Ishikawa (cell line): ENCODE results near the gene TTC32.

ENCODE experiments used
- CEBPB ChIP-seq: IDR thresholded peaks from 2 replicates; pipeline ENCODE4 v1.6.1; 2012
- CREB1 ChIP-seq: IDR thresholded peaks from 2 replicates; pipeline ENCODE4 v1.6.1; 2012; ENCODE audit warnings: low read depth
- EGR1 ChIP-seq: IDR thresholded peaks from 2 replicates; pipeline ENCODE4 v1.6.1; 2012
- EP300 ChIP-seq: IDR thresholded peaks from 2 replicates; pipeline ENCODE4 v1.6.1; 2012; ENCODE audit warnings: borderline replicate concordance
- FOXM1 ChIP-seq: IDR thresholded peaks from 2 replicates; pipeline ENCODE4 v1.6.1; 2012; ENCODE audit warnings: low read depth, borderline replicate concordance
- NFIC ChIP-seq: IDR thresholded peaks from 2 replicates; pipeline ENCODE4 v1.6.1; 2012
- RAD21 ChIP-seq: IDR thresholded peaks from 2 replicates; pipeline ENCODE4 v1.6.1; 2012; ENCODE audit warnings: low read depth
- TAF1 ChIP-seq: IDR thresholded peaks from 2 replicates; pipeline ENCODE4 v1.6.1; 2012; ENCODE audit warnings: low read depth, mild to moderate bottlenecking
- TCF12 ChIP-seq: IDR thresholded peaks from 2 replicates; pipeline ENCODE4 v1.6.1; 2012; ENCODE audit warnings: low read depth
- TEAD4 ChIP-seq: IDR thresholded peaks from 2 replicates; pipeline ENCODE4 v1.6.1; 2012
- YY1 ChIP-seq: IDR thresholded peaks from 2 replicates; pipeline ENCODE4 v1.6.1; 2012; ENCODE audit warnings: low read depth
- ZBTB7A ChIP-seq: IDR thresholded peaks from 2 replicates; pipeline ENCODE4 v1.6.1; 2012; ENCODE audit warnings: low read depth
- TF ChIP-seq, protein P1 (sequence below): IDR thresholded peaks from 2 replicates; pipeline ENCODE4 v1.6.1; 2012; ENCODE audit warnings: low read depth, mild to moderate bottlenecking
- TF ChIP-seq, protein P2 (sequence below): IDR thresholded peaks from 2 replicates; pipeline ENCODE4 v1.6.1; 2012
- TF ChIP-seq, protein P3 (sequence below): IDR thresholded peaks from 2 replicates; pipeline ENCODE4 v1.6.1; 2012

TTC32 gene

DNA sequence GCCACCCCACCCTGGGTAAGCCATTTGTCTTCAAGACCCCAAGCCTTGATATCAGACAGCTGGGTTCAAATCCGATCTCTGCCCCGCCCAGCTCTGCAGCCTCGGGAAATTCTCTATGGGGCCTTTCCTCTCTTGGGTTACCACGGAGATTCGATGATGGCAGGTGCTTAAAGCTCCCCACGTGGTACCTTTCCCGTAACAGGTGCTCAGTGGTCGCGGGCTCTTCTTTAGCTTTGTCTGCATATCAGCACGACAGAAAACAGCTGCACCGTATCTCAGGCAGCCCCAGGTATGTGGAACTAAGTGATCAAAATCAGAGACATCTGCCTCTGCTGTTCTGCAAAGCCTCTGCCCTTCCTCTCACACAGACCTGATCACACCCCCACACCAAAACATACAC is 37.4 kb downstream of the TTC32 start:
- no peak for TF ChIP-seq YY1
- no peak for TF ChIP-seq TCF12
- no peak for TF ChIP-seq CEBPB
- TF ChIP-seq TEAD4, result no peak
- TF ChIP-seq EP300, result no peak
- no peak for TF ChIP-seq EGR1
- TF ChIP-seq, protein P1, sequence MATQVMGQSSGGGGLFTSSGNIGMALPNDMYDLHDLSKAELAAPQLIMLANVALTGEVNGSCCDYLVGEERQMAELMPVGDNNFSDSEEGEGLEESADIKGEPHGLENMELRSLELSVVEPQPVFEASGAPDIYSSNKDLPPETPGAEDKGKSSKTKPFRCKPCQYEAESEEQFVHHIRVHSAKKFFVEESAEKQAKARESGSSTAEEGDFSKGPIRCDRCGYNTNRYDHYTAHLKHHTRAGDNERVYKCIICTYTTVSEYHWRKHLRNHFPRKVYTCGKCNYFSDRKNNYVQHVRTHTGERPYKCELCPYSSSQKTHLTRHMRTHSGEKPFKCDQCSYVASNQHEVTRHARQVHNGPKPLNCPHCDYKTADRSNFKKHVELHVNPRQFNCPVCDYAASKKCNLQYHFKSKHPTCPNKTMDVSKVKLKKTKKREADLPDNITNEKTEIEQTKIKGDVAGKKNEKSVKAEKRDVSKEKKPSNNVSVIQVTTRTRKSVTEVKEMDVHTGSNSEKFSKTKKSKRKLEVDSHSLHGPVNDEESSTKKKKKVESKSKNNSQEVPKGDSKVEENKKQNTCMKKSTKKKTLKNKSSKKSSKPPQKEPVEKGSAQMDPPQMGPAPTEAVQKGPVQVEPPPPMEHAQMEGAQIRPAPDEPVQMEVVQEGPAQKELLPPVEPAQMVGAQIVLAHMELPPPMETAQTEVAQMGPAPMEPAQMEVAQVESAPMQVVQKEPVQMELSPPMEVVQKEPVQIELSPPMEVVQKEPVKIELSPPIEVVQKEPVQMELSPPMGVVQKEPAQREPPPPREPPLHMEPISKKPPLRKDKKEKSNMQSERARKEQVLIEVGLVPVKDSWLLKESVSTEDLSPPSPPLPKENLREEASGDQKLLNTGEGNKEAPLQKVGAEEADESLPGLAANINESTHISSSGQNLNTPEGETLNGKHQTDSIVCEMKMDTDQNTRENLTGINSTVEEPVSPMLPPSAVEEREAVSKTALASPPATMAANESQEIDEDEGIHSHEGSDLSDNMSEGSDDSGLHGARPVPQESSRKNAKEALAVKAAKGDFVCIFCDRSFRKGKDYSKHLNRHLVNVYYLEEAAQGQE, result no peak

DNA sequence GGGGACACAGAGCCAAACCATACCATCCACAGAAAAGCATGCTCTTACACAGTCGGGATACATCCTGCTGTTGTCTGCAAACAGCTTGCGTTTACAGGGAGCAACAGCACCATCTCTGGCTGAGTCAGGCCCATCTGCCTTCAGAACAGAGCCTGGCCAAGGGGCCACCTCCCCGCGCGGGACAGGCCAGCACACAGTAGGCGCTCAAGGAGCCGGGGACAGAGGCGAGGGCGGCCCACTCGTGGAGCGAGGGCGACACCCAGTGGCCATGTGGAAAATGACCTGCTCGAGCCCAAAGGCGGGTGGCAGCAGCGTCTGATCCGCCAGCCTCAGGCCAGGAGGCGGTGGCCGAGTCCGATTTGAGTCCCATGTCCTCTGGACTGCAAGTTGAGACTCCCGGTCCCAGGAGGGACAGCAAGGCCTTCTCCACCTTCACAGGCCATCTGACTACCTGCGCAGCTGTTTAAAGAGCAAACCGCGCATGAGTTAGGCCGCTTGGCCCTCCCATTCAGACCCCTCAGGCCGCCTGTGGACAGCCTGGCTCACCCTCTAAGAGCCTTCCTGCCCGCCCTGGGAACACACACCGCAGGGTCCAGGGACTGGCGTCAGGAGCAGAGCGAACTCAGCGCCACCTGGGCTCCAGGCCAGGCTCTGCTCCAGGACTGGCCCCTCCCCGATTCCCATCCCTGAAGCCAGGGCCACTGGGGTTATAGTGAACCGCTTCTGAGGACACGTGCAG is 38.3 kb downstream of the TTC32 start:
- TF ChIP-seq TEAD4, result no peak
- TF ChIP-seq TCF12, result no peak
- TF ChIP-seq NFIC, result no peak
- peak; percentile 97 for TF ChIP-seq RAD21
- TF ChIP-seq, protein P2, sequence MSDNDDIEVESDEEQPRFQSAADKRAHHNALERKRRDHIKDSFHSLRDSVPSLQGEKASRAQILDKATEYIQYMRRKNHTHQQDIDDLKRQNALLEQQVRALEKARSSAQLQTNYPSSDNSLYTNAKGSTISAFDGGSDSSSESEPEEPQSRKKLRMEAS, result peak; percentile 38; the same call in 1 of the 2 replicates

DNA sequence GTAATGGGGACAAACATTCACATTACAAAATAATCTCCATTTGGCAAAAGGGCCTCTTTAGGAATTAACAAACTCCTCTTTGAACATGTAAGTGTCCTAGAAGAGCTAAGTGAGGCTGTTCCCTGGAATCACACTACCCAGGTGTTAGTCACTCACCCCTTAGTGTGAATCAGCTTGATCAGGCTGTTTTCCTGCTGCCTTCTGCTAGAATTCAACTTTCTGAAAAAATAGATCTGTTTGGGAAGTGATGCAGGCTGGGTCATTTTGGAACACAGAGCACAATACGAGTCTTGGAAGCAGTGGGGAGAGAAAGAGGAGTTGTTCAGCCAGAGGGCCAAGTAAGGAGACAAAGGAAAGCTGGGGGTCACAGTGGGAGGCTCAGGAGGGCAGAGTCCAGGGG is 40.0 kb downstream of the TTC32 start:
- no peak for TF ChIP-seq CREB1
- no peak for TF ChIP-seq TAF1
- no peak for TF ChIP-seq EGR1
- TF ChIP-seq, protein P2, result no peak

DNA sequence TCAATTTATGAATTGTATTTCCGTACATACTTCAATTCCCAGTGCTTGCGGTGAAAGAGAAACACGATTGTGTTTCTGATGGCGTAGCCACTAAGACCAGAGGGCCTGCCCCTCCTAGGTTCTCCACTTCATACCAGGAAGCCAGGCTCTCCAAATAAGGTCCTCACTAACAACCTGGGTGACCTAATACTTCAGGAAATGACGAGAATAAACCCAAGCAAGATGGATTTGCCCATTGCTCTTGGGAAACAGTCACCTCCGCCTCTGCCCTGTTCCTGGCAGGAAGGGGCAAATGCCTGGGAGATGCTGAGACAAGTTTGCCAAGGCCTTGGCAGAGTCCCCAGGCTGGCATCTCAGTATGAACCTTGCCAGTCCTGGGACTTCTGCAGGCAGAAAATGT is 41.8 kb downstream of the TTC32 start:
- TF ChIP-seq FOXM1 (no peak), YY1 (no peak), NFIC (no peak), TAF1 (no peak), ZBTB7A (no peak), CEBPB (no peak), EGR1 (no peak), CREB1 (no peak), TCF12 (no peak), EP300 (no peak), TEAD4 (no peak), RAD21 (no peak)
- TF ChIP-seq, protein P3, sequence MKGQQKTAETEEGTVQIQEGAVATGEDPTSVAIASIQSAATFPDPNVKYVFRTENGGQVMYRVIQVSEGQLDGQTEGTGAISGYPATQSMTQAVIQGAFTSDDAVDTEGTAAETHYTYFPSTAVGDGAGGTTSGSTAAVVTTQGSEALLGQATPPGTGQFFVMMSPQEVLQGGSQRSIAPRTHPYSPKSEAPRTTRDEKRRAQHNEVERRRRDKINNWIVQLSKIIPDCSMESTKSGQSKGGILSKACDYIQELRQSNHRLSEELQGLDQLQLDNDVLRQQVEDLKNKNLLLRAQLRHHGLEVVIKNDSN, result no peak
- TF ChIP-seq, protein P1, result no peak
- TF ChIP-seq, protein P2, result no peak

DNA sequence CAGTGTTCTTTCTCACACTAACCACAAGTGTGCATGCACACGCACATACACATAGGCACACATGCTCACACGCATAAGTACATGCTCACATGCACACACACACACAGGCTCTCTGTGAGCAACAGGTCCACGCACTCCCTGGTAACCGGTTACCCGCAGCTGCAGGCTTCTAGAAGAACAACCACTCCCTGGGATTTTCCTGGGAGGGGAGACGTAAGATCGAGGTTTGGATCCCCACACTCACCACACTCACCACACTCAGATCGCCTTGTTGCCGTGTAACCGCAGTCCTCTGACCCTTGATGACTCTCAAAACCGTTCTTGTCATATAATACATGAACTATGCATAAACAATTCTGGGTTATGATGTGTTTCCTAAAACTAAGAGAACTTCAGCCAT is 42.2 kb downstream of the TTC32 start:
- TF ChIP-seq EGR1 (no peak), CEBPB (no peak)
- TF ChIP-seq, protein P1, result no peak

DNA sequence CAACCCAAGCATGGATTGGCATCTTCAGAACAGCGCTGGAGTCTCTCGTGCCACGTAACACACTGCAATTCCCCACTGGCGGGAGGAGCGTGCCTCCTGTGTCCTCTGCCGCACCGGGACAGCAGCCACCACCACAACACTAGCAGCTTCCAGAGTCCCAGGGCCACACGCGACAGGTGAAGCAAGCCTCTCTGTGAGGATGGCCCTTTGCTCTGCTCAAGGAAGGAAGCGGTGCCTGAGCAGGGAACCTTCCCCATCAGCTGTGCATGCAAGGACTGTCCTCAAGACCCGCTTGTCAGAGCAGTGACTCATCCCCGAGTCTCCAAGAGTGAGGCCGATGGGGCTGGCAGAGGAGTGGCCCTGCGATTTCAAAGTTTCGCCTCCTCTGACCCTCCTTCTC is 44.0 kb downstream of the TTC32 start:
- TF ChIP-seq TCF12 (no peak), CREB1 (no peak), FOXM1 (no peak), EGR1 (no peak), ZBTB7A (no peak), CEBPB (no peak), EP300 (no peak), NFIC (no peak), TAF1 (no peak), RAD21 (no peak), YY1 (no peak), TEAD4 (no peak)
- TF ChIP-seq, protein P3, result no peak
- TF ChIP-seq, protein P1, result no peak
- TF ChIP-seq, protein P2, result no peak
